ENCODE measurements around the gene VPREB3.

Gene VPREB3, protein sequence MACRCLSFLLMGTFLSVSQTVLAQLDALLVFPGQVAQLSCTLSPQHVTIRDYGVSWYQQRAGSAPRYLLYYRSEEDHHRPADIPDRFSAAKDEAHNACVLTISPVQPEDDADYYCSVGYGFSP

DNA sequence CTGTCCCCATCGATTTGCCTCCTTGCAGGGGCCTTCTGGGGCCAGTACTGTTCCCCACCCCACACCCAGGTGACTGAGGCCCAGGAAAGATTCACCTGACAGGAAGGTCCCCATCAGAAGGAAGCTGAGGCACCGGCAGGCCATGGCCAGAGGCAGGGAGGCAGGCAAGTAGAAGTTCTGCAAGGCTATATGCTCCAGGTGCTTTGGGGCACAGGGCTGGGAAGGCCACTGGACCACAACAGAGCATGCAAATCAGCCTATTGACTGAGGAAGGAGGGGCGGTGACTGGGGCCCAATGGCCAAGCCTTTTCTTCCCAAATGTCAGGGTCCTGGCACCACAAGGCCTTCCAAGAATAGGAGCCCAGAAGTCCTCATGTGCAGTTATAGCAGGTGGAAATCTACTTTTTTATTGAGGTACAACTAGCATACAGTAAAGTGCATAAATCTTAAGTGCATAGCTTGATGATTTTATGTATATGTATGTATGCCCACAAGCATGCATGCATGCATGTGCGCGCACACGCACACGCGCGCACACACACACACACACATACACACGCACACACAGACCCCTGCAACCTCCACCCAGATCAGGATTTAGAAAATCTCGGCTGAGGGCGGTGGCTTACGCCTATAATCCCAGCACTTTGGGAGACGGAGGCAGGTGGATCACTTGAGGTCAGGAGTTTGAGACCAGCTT is at the start of gene VPREB3:
TSS of gene VPREB3 (minus strand) at position 206 of the 700 bp plus-strand sequence. CDS start at position 144, 62 bp downstream.
- H3K27me3 ChIP-seq (ENCODE audit: insufficient read depth, low read depth, severe bottlenecking), result no peaks in the 10 kb centered on the region
- TF ChIP-seq, protein P1, sequence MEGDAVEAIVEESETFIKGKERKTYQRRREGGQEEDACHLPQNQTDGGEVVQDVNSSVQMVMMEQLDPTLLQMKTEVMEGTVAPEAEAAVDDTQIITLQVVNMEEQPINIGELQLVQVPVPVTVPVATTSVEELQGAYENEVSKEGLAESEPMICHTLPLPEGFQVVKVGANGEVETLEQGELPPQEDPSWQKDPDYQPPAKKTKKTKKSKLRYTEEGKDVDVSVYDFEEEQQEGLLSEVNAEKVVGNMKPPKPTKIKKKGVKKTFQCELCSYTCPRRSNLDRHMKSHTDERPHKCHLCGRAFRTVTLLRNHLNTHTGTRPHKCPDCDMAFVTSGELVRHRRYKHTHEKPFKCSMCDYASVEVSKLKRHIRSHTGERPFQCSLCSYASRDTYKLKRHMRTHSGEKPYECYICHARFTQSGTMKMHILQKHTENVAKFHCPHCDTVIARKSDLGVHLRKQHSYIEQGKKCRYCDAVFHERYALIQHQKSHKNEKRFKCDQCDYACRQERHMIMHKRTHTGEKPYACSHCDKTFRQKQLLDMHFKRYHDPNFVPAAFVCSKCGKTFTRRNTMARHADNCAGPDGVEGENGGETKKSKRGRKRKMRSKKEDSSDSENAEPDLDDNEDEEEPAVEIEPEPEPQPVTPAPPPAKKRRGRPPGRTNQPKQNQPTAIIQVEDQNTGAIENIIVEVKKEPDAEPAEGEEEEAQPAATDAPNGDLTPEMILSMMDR (IDR thresholded peaks at IDR 0.05; ENCODE audit: low read depth, low read length), result no peak
- H3K9me3 ChIP-seq (ENCODE audit: severe bottlenecking), result no peaks in the 10 kb centered on the region
- no peak within 1 kb of the TSS for H3K4me3 ChIP-seq (ENCODE audit: low read depth, low read length)
- no peak within 1 kb of the TSS for H3K27ac ChIP-seq
- H3K36me3 ChIP-seq, result no peaks in the 10 kb centered on the region
- DNase-seq, result no peak

DNA sequence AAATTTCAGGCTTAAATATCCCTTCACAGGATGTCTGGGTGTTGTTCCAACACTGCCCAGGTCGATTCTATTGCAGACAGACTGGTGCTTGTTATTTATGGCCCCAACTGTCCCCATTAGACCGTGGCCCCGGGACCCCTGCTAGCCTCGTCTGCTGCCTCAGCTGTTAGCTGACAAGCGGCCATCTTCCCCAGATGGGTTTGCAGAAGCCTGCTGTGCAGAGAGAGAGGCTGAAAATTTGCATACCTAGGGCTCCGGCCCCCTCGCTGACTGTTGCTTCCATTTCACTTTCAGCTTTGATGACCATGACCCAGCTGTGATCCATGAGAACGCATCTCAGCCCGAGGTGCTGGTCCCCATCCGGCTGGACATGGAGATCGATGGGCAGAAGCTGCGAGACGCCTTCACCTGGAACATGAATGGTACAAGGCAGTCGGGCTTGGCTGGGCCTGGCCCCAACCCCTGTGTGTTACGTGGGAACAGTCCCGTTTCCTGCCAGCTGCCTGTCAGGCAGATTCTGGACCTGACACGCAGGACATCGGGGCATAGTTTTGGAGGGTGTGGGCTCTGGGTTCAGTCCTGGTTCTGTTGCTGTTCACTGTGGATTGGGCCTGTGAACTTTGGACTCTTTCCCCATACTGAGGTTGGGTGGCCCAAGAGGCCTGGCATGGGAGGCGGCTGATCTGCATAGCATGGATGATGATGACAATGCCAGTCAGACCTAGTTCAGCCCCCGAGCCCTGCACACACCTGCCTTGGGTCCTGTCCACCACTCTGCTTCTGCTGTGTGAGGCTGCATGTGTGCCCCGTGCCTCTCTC is 49.0 kb upstream of the VPREB3 start:
- no peaks in the 10 kb centered on the region for H3K27me3 ChIP-seq (ENCODE audit: insufficient read depth, low read depth, severe bottlenecking)
- no peak overlapping the region for H3K4me3 ChIP-seq (ENCODE audit: low read depth, low read length)
- peaks cover 83% of the 10 kb centered on the region for H3K36me3 ChIP-seq
- TF ChIP-seq, protein P1 (IDR thresholded peaks at IDR 0.05; ENCODE audit: low read depth, low read length), result no peak
- H3K9me3 ChIP-seq (ENCODE audit: severe bottlenecking), result no peaks in the 10 kb centered on the region
- no peak for DNase-seq
- no peak overlapping the region for H3K27ac ChIP-seq

DNA sequence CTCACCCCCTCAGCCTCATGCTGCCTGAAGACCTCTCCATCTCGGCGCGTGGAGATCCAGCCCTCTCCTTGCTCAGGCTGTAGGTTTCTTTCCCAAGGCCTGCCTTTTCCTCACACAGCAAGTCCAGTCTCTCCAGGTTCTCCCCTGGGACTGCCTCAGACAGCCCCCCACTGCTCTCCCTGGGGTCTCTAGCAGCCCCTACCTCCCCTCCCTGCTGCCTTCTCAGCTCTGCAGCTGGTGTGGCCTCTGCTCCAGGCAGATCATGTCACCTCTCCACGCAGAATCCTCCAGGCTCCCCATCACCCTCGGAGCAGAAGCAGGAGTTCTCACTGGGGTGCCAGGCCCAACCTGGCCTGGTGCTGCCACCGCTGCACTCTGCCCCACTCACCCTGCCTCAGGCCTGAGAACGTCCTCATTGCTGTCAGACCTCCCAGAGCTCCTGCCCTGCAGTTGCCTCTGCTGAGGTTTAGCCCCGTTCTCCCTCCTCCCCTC is 47.7 kb upstream of the VPREB3 start:
- no peaks in the 10 kb centered on the region for H3K27me3 ChIP-seq (ENCODE audit: insufficient read depth, low read depth, severe bottlenecking)
- DNase-seq, result no peak
- no peak overlapping the region for H3K4me3 ChIP-seq (ENCODE audit: low read depth, low read length)
- TF ChIP-seq, protein P1 (IDR thresholded peaks at IDR 0.05; ENCODE audit: low read depth, low read length), result no peak
- no peaks in the 10 kb centered on the region for H3K9me3 ChIP-seq (ENCODE audit: severe bottlenecking)
- no peak overlapping the region for H3K27ac ChIP-seq
- peaks cover 87% of the 10 kb centered on the region for H3K36me3 ChIP-seq

DNA sequence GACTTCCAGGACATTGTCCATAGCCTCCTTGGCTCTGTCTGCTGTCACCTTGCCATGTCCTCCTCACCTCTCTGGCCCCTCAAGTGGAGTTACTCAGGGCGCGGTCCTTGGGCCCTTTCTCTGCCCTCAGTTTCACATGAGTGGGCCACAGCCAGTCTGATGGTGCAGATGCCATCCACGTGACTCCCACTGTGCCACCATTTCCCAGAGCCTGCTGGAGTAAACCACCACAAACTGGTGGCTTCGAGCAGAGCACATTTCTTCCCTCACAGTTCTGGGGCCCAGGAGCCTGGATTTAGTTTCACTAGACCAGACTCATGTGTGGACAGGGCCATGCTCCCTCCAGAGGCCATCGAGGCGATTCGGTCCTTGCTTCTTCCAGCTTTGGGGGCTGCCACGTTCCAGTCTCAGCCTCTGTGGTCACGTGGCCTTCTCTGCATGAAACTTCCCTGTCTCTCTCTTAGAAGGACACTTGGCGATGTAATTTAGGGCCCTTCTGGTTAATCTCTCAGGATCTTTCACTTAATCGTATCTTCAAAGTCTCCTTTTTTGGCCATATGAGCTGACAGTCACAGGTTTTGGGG is 47.1 kb upstream of the VPREB3 start:
- peaks cover 87% of the 10 kb centered on the region for H3K36me3 ChIP-seq
- no peaks in the 10 kb centered on the region for H3K27me3 ChIP-seq (ENCODE audit: insufficient read depth, low read depth, severe bottlenecking)
- no peak overlapping the region for H3K4me3 ChIP-seq (ENCODE audit: low read depth, low read length)
- H3K27ac ChIP-seq, result no peak overlapping the region
- H3K9me3 ChIP-seq (ENCODE audit: severe bottlenecking), result no peaks in the 10 kb centered on the region
- no peak for DNase-seq
- TF ChIP-seq, protein P1 (IDR thresholded peaks at IDR 0.05; ENCODE audit: low read depth, low read length), result no peak

DNA sequence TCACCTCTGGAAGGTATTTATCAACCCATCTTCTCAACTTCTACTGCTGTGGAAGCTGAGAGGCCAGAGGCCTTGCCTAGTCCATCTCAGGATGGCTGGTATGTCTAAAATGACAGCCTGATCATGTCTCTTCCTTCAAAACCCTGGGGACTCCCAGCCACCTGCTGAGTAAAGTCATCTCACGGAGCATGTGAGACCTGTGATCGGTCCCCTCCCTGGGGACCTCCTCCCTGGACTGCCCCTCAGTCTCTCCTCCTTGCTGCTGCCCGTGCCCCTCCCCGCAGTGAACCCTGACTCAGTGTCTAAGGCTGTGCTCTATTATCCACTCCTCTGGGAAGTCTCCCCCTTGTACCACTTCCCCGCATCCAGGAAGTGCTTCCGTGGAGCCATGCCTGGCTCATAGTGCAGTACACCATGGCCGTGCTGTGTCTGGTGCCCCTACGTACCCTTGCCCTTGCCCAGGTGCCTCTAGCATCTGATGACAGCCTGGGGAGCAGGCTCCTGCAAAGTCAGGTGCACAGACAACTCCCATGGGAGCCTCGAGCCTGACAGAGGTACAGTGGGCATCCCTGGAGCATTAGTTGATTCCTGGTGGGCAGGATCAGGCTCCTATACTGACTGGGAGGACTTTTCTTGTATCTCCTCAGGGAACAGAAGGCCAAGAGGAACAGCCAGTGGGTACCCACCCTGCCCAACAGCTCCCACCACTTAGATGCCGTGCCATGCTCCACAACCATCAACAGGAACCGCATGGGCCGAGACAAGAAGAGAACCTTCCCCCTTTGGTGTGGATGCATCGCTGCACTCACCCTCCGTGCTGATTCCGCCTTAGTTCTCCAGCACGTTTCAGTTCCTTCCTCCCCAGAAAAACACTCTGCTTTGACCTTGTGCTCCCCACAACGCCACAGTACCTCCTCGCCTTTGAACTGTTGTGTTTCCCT is 46.3 kb upstream of the VPREB3 start:
- no peak overlapping the region for H3K4me3 ChIP-seq (ENCODE audit: low read depth, low read length)

More for the DNA sequence above, 46.3 kb upstream of the VPREB3 start:
- DNase-seq, result no peak
- Histone ChIP-seq H3K9me3 (ENCODE audit: severe bottlenecking) (no peaks in the 10 kb centered on the region), H3K27ac (no peak overlapping the region), H3K27me3 (ENCODE audit: insufficient read depth, low read depth, severe bottlenecking) (no peaks in the 10 kb centered on the region), H3K36me3 (peaks cover 86% of the 10 kb centered on the region)
- TF ChIP-seq, protein P1 (IDR thresholded peaks at IDR 0.05; ENCODE audit: low read depth, low read length), result no peak
